ENCODE results near the gene PPM1J.
"Not testable (repeated sequence)": the region's sequence is repeated elsewhere in the genome, so short reads cannot be mapped to it uniquely, and the experiment has no call there.

Gene PPM1J

DNA sequence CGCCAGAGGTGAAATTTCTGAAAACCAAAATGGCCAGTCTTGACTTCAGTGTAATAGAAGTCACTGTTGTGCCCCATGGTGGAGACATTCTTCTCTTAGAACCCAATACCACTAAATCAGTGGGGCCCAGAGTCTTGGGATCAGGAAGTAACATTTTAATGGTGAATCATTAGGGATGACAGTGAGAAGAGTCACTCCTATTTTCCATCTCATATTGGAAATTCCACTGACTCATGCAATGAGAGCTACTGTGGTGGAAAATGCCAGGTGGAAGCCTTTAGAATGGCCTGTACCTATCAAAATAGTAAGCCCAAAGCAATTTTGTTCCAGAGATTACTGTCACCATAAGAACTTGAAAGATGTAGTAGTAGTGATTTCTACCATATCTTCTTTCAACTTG is 20.6 kb upstream of the PPM1J start:
- Histone ChIP-seq H3K27me3 (ENCODE audit: insufficient read depth, low read depth, severe bottlenecking) (no peaks in the 10 kb centered on the region), H3K36me3 (no peaks in the 10 kb centered on the region), H3K9me3 (ENCODE audit: severe bottlenecking) (no peaks in the 10 kb centered on the region), H3K4me3 (ENCODE audit: low read depth, low read length) (no peak overlapping the region), H3K27ac (no peak overlapping the region)
- TF ChIP-seq, protein P1, sequence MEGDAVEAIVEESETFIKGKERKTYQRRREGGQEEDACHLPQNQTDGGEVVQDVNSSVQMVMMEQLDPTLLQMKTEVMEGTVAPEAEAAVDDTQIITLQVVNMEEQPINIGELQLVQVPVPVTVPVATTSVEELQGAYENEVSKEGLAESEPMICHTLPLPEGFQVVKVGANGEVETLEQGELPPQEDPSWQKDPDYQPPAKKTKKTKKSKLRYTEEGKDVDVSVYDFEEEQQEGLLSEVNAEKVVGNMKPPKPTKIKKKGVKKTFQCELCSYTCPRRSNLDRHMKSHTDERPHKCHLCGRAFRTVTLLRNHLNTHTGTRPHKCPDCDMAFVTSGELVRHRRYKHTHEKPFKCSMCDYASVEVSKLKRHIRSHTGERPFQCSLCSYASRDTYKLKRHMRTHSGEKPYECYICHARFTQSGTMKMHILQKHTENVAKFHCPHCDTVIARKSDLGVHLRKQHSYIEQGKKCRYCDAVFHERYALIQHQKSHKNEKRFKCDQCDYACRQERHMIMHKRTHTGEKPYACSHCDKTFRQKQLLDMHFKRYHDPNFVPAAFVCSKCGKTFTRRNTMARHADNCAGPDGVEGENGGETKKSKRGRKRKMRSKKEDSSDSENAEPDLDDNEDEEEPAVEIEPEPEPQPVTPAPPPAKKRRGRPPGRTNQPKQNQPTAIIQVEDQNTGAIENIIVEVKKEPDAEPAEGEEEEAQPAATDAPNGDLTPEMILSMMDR (IDR thresholded peaks at IDR 0.05; ENCODE audit: low read depth, low read length): no peak
- DNase-seq: no peak

GRCh38 chr1:112731451-112731850 is 16.3 kb upstream of the PPM1J start:
- Histone ChIP-seq H3K27ac (no peak overlapping the region), H3K4me3 (ENCODE audit: low read depth, low read length) (no peak overlapping the region), H3K27me3 (ENCODE audit: insufficient read depth, low read depth, severe bottlenecking) (no peaks in the 10 kb centered on the region), H3K36me3 (no peaks in the 10 kb centered on the region), H3K9me3 (ENCODE audit: severe bottlenecking) (no peaks in the 10 kb centered on the region)
- no peak for DNase-seq
- TF ChIP-seq, protein P1 (IDR thresholded peaks at IDR 0.05; ENCODE audit: low read depth, low read length): no peak

GRCh38 chr1:112729909-112730308 is 14.8 kb upstream of the PPM1J start:
- H3K4me3 ChIP-seq (ENCODE audit: low read depth, low read length): no peak overlapping the region
- DNase-seq: peak; percentile 40
- H3K36me3 ChIP-seq: no peaks in the 10 kb centered on the region
- H3K27ac ChIP-seq: peak overlapping the region; percentile 69
- H3K9me3 ChIP-seq (ENCODE audit: severe bottlenecking): no peaks in the 10 kb centered on the region
- TF ChIP-seq, protein P1 (IDR thresholded peaks at IDR 0.05; ENCODE audit: low read depth, low read length): no peak
- no peaks in the 10 kb centered on the region for H3K27me3 ChIP-seq (ENCODE audit: insufficient read depth, low read depth, severe bottlenecking)

- DNase-seq: peak; percentile 52
- H3K4me3 ChIP-seq (ENCODE audit: low read depth, low read length); H3K27me3 ChIP-seq (ENCODE audit: insufficient read depth, low read depth, severe bottlenecking); H3K36me3 ChIP-seq; H3K9me3 ChIP-seq (ENCODE audit: severe bottlenecking): not testable (repeated sequence)
- peak overlapping the region; percentile 69 for H3K27ac ChIP-seq
These were observed 13.9 kb upstream of the PPM1J start for GRCh38 chr1:112729011-112729410.

GRCh38 chr1:112728306-112728971 is 13.3 kb upstream of the PPM1J start:
- not testable (repeated sequence) for DNase-seq; H3K9me3 ChIP-seq (ENCODE audit: severe bottlenecking)

GRCh38 chr1:112727716-112728115 is 12.6 kb upstream of the PPM1J start:
- Histone ChIP-seq H3K9me3 (ENCODE audit: severe bottlenecking) (no peaks in the 10 kb centered on the region), H3K36me3 (no peaks in the 10 kb centered on the region), H3K27ac (no peak overlapping the region), H3K27me3 (ENCODE audit: insufficient read depth, low read depth, severe bottlenecking) (no peaks in the 10 kb centered on the region), H3K4me3 (ENCODE audit: low read depth, low read length) (no peak overlapping the region)
- DNase-seq: peak; percentile 51
- TF ChIP-seq, protein P1 (IDR thresholded peaks at IDR 0.05; ENCODE audit: low read depth, low read length): peak; percentile 46; the same call in 1 of the 2 replicates

More at GRCh38 chr1:112728306-112728971, 13.3 kb upstream of the PPM1J start:
- not testable (repeated sequence) for H3K4me3 ChIP-seq (ENCODE audit: low read depth, low read length); H3K27me3 ChIP-seq (ENCODE audit: insufficient read depth, low read depth, severe bottlenecking); H3K36me3 ChIP-seq
- peak overlapping the region; percentile 24 for H3K27ac ChIP-seq

GRCh38 chr1:112724240-112724639 is 9.1 kb upstream of the PPM1J start:
- H3K9me3 ChIP-seq (ENCODE audit: severe bottlenecking); H3K4me3 ChIP-seq (ENCODE audit: low read depth, low read length); H3K27ac ChIP-seq; DNase-seq; H3K27me3 ChIP-seq (ENCODE audit: insufficient read depth, low read depth, severe bottlenecking); H3K36me3 ChIP-seq: not testable (repeated sequence)

Data from WERI-Rb-1 (cell line).